GM19463 (cell line): Measurements from ENCODE around the gene NPIPB6.
"Not testable (repeated sequence)": the region's sequence is repeated elsewhere in the genome, so short reads cannot be mapped to it uniquely, and the experiment has no call there.

Experiments
- ATAC-seq: cut with Tn5 transposase; IDR thresholded peaks from one replicate; pipeline ENCODE4 v1.9.1; 2021; ENCODE audit warnings: mild to moderate bottlenecking, moderate library complexity; ENCODE audit not compliant: unreplicated experiment

NPIPB6 gene

GRCh38 chr16:28363408-28363807 is at the start of gene NPIPB6:
Gene NPIPB6, minus strand, starts transcription at chr16:28363508. Its CDS starts 686 bp downstream, at chr16:28362822.
- ATAC-seq, result not testable (repeated sequence)

DNA sequence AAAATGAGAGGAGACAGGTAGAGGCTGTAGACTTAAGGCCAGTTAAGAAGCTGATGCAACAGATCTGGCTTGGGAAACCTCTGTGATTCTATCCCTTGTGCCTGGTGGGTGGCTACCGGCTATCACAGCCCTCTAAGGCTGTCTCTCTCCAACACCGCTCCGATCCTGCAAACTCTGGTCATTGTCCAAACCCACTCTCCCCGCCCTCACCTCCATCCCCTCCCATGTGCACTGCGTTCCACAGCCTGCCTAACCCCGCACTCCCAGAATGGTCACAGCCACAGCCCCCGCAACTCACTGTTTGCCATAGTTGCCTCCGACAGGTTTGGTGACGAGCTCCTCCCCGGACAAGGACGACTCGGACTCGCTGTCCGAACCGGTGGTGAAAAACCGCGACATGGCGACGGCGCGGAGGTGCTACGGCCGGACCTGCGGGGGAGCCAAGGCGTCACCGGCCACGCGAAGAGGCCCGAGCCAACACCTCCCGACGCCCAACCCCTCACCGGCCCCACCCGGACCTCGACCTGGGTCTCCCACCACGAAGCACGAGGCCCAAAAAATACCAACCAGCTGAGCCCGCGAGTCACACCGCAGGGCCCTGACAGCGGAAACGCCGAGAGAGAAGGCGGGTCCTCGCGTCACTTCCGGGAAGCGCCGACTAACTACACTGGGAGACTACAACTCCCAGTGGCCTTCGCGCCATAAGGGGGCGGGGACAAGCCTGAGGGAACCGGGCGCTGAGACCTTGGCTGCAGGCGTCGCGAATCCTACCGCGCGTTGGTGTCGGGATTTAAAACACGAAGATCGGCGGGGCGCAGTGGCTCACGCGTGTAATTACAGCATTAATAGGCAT is 40.1 kb upstream of the NPIPB6 start, which contains the start of gene EIF3CL:
TSS of gene EIF3CL (minus strand) at position 622 of the 853 bp plus-strand sequence. CDS start at position 399, 223 bp downstream.
- peak; percentile 99 for ATAC-seq

- not testable (repeated sequence) for ATAC-seq
These were observed 28.7 kb upstream of the NPIPB6 start for GRCh38 chr16:28392054-28392453.

DNA sequence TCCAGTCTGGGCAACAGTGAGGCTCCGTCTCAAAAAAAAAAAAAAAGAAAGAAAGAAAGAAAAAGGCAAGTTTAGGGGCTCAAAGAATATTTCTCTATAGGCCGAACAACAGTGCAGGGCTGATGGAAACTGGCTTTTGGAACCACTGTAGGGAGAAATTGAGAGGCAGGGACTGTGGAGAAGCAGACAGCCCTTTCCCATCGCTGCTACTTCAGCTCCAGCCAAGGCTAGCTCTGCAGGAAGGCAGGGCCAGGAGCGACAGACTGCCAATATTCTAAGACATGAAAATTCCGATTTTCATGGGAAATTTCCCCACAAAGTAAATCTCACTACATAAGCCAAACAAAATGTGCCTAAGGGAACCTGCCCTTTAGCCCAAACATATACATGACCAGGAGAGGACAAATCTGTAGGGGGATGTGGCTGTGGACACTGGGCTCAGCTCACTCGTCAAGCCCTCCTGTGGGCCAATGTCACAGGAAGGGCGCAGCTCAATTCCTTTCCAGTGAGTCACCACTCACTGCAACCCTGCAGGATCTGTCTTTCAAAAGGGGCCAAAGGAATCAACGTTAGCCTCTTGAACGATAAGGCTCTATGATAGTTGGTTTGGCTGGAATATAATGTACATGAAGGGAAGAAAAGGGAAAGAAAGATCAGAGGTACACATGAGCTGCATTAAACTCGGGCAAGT is 19.0 kb upstream of the NPIPB6 start:
- ATAC-seq, result not testable (repeated sequence)

- not testable (repeated sequence) for ATAC-seq
These were observed 14.5 kb upstream of the NPIPB6 start for GRCh38 chr16:28377822-28378221.

GRCh38 chr16:28377108-28377625 is 13.9 kb upstream of the NPIPB6 start:
- ATAC-seq, result not testable (repeated sequence)

GRCh38 chr16:28375115-28375514 is 11.8 kb upstream of the NPIPB6 start:
- ATAC-seq, result not testable (repeated sequence)

- ATAC-seq, result not testable (repeated sequence)
These were observed 11.0 kb upstream of the NPIPB6 start for GRCh38 chr16:28374281-28374680.

- not testable (repeated sequence) for ATAC-seq
These were observed 4.6 kb upstream of the NPIPB6 start for GRCh38 chr16:28367926-28368325.

GRCh38 chr16:28364268-28365173 is 1.2 kb upstream of the NPIPB6 start:
- peak; percentile 92 for ATAC-seq

DNA sequence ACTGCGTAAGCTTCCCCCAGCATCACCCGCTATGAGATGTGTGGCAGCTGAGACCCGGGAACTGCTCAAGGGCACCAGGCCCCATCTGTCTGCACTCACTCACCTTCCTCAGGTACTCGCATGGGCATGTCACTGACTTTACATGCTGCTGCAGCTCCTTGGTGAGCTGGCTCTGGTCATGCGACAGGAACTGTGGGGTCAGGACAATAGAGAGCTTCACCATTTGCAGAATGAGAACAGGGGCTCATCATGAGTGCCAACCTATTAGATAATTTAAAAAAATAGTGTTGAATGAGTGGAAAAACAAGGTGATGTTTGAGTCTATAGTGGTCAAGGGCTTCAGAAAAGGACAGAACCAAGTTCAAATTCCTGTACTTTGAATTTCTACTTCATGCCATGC is 708 bp downstream of the NPIPB6 start:
- not testable (repeated sequence) for ATAC-seq

DNA sequence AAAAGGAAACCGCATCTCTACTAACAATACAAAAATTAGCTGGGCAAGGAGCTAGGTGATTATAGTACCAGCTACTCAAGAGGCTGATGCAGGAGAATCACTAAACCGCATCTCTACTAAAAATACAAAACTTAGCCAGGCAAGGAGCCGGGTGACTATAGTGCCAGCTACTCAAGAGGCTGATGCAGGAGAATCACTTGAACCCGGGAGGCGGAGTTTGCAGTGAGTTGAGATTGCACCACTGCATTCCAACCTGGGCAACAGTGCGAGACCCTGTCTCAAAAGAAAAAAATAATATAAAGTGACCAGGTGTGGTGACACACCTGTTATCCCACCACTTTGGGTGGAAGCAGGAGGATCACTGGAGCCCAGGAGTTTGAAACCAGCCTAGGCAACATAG is 25.1 kb downstream of the NPIPB6 start:
- ATAC-seq, result not testable (repeated sequence)

DNA sequence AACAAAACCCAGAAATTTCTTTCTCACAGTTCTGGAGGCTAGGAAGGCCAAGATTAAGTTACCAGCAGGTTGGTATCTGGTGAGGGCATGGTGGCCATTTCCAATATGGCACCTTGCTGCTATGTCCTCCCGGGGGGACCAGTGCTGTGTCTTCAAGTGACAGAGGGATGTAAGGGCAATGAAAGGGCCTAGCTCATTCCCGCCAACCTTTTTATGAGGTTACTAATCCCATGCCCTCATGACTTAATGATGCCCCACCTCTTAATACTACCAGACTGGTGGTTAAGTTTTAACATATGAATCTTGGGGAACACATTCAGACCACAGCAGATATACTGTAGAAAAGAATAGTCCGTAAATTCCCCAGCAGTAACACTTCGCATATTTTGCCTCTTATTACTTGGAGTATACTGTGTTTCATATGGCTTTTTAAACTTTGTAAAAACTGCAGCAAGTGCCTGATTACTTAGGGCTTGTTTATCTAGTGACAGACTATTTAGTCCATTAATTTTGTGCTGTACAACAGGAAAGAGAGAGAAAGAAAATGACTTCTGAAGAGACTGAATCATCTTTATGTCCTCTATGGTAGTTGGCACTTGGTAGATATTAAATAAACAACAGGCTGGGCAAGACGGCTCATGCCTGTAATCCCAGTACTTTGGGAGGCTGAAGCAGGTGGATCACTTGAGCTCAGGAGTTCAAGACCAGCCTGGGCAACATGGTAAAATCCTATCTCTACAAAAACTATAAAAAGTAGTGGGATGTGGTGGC is 26.2 kb downstream of the NPIPB6 start:
- ATAC-seq, result not testable (repeated sequence)

GRCh38 chr16:28335678-28336077 is 27.6 kb downstream of the NPIPB6 start:
- not testable (repeated sequence) for ATAC-seq

DNA sequence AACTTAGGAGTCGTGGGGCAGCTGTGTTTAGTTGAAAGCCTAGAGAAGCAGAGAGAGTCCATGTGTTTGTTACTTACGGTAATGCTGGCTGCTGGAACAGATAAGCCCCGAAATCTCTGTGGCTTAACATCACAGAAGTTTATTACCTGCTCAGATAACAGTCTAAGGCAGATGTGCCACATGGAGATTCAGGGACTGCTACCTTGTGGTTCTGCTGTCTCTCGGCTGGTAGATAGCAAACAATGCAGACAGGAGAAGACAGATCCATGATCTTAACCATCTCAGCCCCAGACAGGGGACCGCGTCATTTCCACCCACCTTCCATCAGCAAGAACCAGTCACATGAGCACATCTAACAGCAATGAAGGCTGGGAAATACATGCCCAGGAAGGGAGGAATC is 30.7 kb downstream of the NPIPB6 start:
- not testable (repeated sequence) for ATAC-seq

- ATAC-seq, result not testable (repeated sequence)
These were observed 32.3 kb downstream of the NPIPB6 start for GRCh38 chr16:28330981-28331380.

GRCh38 chr16:28330232-28330631 is 33.1 kb downstream of the NPIPB6 start:
- not testable (repeated sequence) for ATAC-seq

DNA sequence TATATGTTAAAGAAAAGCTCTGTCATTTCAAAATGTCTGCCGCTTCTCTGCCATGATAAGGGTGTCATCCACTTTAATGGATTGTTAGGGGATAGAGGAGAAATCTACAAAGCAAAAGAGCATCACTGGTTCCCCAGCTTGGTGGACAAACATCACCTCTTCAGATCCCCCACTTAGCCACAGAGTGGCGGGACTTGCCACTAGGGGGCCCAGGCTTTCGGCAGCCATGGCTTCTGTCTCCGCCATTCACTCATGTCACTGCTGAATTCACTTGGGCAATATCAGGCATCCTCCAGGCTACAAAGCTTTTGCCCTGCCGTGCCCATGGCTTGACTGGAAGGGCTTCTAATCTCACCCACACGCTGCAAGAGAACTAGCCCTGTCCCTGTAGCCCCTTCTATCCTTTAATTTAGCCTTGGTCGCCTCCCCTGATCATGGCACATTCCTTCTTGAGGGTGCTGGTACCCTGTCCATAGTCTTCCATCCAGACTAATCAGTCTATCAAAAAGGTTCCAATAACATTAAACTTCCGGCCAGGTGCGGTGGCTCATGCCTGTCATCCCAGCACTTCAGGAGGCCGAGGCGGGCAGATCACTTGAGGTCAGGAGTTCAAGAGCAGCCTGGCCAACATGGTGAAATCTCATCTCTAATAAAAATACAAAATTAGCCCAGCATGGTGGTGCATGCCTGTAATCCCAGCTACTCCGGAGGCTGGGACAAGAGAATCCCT is 36.3 kb downstream of the NPIPB6 start:
- no peak for ATAC-seq

DNA sequence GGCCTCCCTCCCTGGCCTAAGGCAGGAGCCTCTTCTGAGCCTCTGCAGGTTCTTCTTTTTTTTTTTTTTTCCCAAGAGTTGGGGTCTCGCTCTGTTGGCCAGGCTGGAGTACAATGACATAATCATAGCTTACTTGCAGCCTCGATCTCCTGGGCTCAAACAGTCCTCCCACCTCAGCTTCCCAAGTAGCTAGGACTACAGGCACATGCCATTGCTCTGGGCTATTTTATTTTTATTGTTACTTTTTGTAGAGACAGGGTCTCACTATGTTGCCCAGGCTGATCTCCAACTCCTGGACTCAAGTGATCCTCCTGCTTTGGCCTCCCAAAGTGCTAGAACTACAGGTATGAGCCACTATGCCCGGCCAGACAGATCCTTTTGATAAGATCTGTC is 38.4 kb downstream of the NPIPB6 start:
- no peak for ATAC-seq
